ENCODE measurements around the gene VSIG2. TPM values are rescaled to one million over a fixed set of nuclear protein-coding genes. Genes with fewer than 3 reads are reported as not detected.

The VSIG2 gene
- total RNA-seq, 1 experiment from 2014 or later, result not detected

DNA sequence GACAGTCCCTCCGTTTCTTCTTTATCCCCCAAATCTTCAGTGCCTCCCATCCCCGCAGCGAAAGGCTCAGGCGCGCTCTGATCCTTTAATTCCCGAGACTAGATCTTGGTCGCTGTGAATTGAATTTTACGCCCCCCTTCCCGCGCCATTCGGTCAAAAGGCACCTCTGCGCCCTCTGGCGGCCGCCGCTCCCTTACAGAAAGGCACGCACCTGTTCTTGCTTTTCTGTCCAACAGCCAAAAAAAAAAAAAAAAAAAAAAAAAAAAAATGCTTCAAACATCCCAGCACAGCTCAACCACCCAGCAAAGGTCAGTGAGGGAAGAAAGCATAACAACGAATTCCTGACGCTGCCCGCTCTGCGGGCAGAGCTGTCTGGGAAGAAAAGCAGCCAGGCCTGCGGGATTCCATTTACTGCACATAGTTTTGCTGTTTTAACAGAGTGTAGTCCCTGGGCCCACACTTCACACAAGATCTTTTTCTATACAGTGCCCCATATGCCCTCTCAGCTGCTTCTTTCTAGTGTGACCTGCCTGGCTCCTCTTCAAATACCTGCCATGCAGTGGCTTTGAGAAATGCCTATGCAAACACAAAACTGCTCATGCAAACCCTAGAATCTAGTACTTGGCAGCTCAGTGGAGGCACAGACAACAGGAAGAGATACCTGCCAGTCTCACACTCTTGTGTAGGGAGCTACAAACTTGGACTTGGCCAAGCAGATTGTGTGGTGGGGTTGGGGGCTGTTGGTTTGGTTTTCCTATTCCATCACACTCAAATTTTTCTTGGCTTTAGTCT is 11.3 kb upstream of the VSIG2 start:
- Mint-ChIP-seq H3K9me3 (ENCODE audit: unreplicated experiment) (no peaks in the 10 kb centered on the region), H3K4me1 (ENCODE audit: insufficient read depth, unreplicated experiment) (peaks cover 5% of the 10 kb centered on the region), H3K27me3 (ENCODE audit: insufficient read depth, unreplicated experiment) (no peaks in the 10 kb centered on the region), H3K4me3 (ENCODE audit: unreplicated experiment) (peak overlapping the region; percentile 62), H3K27ac (ENCODE audit: low read depth, unreplicated experiment) (no peak overlapping the region), H3K36me3 (ENCODE audit: insufficient read depth, unreplicated experiment) (no peaks in the 10 kb centered on the region)
- no TSS peak for BruUV-seq (replicated peaks)
- ChIA-PET CTCF (interaction anchor here (0.6 to 6.1 kb wide), 47 partner anchors 11 to 701 kb away, joined by 3 to 112 read pairs (median 5); partner anchors contain the start of genes MSANTD2, NRGN, SIAE and SPA17), POLR2A (interaction anchor here (0.6 to 1.9 kb wide), 5 partner anchors 37 to 889 kb away, joined by 3 to 8 read pairs (median 4); partner anchors contain the start of gene MSANTD2)
- intact Hi-C loops (cut with micrococcal nuclease), result loop anchor here (1.0 to 2.0 kb wide), 5 partner anchors 29 to 119 kb away; partner anchors contain the start of genes SIAE and SPA17
- TF ChIP-seq, protein P1, sequence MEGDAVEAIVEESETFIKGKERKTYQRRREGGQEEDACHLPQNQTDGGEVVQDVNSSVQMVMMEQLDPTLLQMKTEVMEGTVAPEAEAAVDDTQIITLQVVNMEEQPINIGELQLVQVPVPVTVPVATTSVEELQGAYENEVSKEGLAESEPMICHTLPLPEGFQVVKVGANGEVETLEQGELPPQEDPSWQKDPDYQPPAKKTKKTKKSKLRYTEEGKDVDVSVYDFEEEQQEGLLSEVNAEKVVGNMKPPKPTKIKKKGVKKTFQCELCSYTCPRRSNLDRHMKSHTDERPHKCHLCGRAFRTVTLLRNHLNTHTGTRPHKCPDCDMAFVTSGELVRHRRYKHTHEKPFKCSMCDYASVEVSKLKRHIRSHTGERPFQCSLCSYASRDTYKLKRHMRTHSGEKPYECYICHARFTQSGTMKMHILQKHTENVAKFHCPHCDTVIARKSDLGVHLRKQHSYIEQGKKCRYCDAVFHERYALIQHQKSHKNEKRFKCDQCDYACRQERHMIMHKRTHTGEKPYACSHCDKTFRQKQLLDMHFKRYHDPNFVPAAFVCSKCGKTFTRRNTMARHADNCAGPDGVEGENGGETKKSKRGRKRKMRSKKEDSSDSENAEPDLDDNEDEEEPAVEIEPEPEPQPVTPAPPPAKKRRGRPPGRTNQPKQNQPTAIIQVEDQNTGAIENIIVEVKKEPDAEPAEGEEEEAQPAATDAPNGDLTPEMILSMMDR (IDR thresholded peaks at IDR 0.05; ENCODE audit: unreplicated experiment), result peak; percentile 79
- DNase-seq (ENCODE audit: unreplicated experiment), result peak; percentile 70

DNA sequence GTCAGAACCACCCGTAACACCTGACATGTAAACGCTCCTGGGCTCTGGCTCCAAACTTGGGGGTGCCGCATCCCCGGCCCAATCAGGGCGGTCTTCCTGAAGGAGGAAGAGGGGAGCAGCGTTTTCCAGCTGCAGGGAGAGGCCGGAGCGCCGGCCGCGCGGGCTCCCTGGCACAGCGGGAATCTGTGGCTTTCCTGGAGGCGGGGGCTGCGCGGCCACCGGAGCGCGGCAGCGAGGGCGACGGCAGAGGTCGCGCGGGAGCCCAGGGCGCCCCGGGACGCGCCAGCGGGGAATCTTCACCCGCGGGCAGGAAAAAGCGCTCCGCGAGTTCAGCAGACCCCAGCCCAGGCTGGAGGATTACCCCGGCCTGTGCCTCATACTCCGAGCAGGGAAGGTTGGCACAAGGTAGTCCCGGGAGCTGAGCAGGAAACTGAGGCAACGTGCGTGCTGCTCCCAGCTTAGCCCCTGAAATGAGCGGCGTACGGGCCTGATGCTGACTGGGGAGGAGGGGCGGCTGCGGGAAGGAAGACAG is 10.6 kb upstream of the VSIG2 start:
- BruUV-seq (replicated peaks), result no TSS peak
- Mint-ChIP-seq H3K4me3 (ENCODE audit: unreplicated experiment) (peak overlapping the region; percentile 62), H3K9me3 (ENCODE audit: unreplicated experiment) (no peaks in the 10 kb centered on the region), H3K36me3 (ENCODE audit: insufficient read depth, unreplicated experiment) (no peaks in the 10 kb centered on the region), H3K27ac (ENCODE audit: low read depth, unreplicated experiment) (no peak overlapping the region), H3K27me3 (ENCODE audit: insufficient read depth, unreplicated experiment) (no peaks in the 10 kb centered on the region), H3K4me1 (ENCODE audit: insufficient read depth, unreplicated experiment) (peaks cover 5% of the 10 kb centered on the region)
- TF ChIP-seq, protein P1 (IDR thresholded peaks at IDR 0.05; ENCODE audit: unreplicated experiment), result no peak
- no peak for DNase-seq (ENCODE audit: unreplicated experiment)
- CTCF ChIA-PET, result interaction anchor here (0.7 to 6.1 kb wide), 28 partner anchors 10 to 131 kb away, joined by 3 to 112 read pairs (median 7); partner anchors contain the start of genes MSANTD2, NRGN, SIAE and SPA17
- POLR2A ChIA-PET, result interaction anchor here (0.6 to 1.9 kb wide), 3 partner anchors 38 to 97 kb away, joined by 3 to 8 read pairs (median 5); partner anchors contain the start of gene MSANTD2
- intact Hi-C loops (cut with micrococcal nuclease), result loop anchor here (1.0 to 2.0 kb wide), 5 partner anchors 30 to 118 kb away; partner anchors contain the start of genes SIAE and SPA17

DNA sequence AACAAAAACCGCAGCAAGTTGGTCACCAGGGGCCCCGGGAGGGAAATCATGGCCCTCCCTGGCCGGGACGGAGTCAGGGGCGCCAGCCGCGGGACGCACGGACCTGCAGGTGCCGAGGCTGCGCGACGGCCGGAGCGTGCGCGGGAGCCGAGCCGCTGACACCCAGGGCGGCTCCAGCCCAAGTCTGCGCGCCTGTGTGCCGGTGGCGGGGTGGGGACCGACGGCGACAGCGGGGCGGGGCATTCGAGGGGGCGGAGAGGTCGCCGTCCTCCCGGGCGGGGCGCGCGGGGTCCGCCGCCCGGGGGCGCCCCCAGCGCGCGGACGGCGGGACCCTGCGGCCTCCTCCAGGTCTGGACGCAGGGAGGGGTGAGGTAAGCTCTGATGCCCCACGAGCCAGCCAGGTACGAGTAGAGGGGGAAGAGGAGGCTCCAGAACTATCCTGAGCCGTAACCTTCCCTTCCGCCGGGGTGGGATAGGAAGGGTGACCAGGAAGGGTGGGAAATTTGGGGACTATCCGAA is 10.1 kb upstream of the VSIG2 start, which contains the start of gene ESAM:
Gene ESAM, minus strand, starts transcription at position 186 of the 519 bp plus-strand sequence. Its CDS starts 136 bp downstream, at position 50.
- Mint-ChIP-seq H3K4me3 (ENCODE audit: unreplicated experiment) (peak within 1 kb of the TSS; percentile 62), H3K27me3 (ENCODE audit: insufficient read depth, unreplicated experiment) (no peaks in the 10 kb centered on the region), H3K36me3 (ENCODE audit: insufficient read depth, unreplicated experiment) (no peaks in the 10 kb centered on the region), H3K9me3 (ENCODE audit: unreplicated experiment) (no peaks in the 10 kb centered on the region), H3K4me1 (ENCODE audit: insufficient read depth, unreplicated experiment) (peaks cover 5% of the 10 kb centered on the region), H3K27ac (ENCODE audit: low read depth, unreplicated experiment) (no peak within 1 kb of the TSS)
- ChIA-PET CTCF (interaction anchor here (0.7 to 6.1 kb wide), 23 partner anchors 10 to 130 kb away, joined by 3 to 112 read pairs (median 7); partner anchors contain the start of genes MSANTD2, NRGN, SIAE and SPA17), POLR2A (interaction anchor here (0.6 to 1.9 kb wide), 2 partner anchors 39 to 137 kb away, joined by 3 to 8 read pairs; partner anchors contain the start of gene MSANTD2)
- BruUV-seq (replicated peaks), result no TSS peak
- intact Hi-C loops (cut with micrococcal nuclease), result loop anchor here (2.0 kb wide), 1 partner anchor 31 kb away; no protein-coding TSS in a partner anchor
- DNase-seq (ENCODE audit: unreplicated experiment), result no peak
- TF ChIP-seq, protein P1 (IDR thresholded peaks at IDR 0.05; ENCODE audit: unreplicated experiment), result no peak

Measured in MCF 10A (cell line).